SJCRH30 (cell line): ENCODE results near the gene CSRP1. TPM values are rescaled to one million over a fixed set of nuclear protein-coding genes. Genes with fewer than 3 reads are reported as not detected.
"Not testable (repeated sequence)": the region's sequence is repeated elsewhere in the genome, so short reads cannot be mapped to it uniquely, and the experiment has no call there.

Source experiments
- DNase-seq, 2 experiments: peaks; one replicate each; pipeline ENCODE4 v3.0.0-alpha.2; 2015 to 2020
- H3K27ac ChIP-seq: fragments of 250-450 bp; sonication (Bioruptor Pico); 2 replicates; pipeline ENCODE4 v1.5.1; 2020; ENCODE audit warnings: mild to moderate bottlenecking, moderate library complexity
- H3K27me3 ChIP-seq: fragments of 250-450 bp; sonication (Bioruptor Pico); 2 replicates; pipeline ENCODE4 v1.5.1; 2020; ENCODE audit warnings: mild to moderate bottlenecking, moderate library complexity
- H3K36me3 ChIP-seq: fragments of 250-450 bp; sonication (Bioruptor Pico); 2 replicates; pipeline ENCODE4 v1.5.1; 2020; ENCODE audit warnings: mild to moderate bottlenecking, moderate library complexity
- H3K4me1 ChIP-seq: fragments of 250-450 bp; sonication (Bioruptor Pico); 2 replicates; pipeline ENCODE4 v1.5.1; 2020; ENCODE audit warnings: mild to moderate bottlenecking, moderate library complexity
- H3K4me3 ChIP-seq: fragments of 250-450 bp; sonication (Bioruptor Pico); 2 replicates; pipeline ENCODE4 v1.5.1; 2020; ENCODE audit warnings: mild to moderate bottlenecking, moderate library complexity
- H3K9me3 ChIP-seq: fragments of 250-450 bp; sonication (Bioruptor Pico); replicated peaks from 2 replicates; pipeline ENCODE4 v1.5.1; 2020; ENCODE audit warnings: mild to moderate bottlenecking, moderate library complexity
- total RNA-seq: library from RNA; depleted of rRNA; stranded (reverse); fragments of >200 nt; shearing (Covaris generic); gene quantifications from 2 replicates; pipeline ENCODE4 v1.2.3, GENCODE V29; 2014

Gene CSRP1
- total RNA-seq, 1 experiment from 2014 or later, result 84.6 TPM

DNA sequence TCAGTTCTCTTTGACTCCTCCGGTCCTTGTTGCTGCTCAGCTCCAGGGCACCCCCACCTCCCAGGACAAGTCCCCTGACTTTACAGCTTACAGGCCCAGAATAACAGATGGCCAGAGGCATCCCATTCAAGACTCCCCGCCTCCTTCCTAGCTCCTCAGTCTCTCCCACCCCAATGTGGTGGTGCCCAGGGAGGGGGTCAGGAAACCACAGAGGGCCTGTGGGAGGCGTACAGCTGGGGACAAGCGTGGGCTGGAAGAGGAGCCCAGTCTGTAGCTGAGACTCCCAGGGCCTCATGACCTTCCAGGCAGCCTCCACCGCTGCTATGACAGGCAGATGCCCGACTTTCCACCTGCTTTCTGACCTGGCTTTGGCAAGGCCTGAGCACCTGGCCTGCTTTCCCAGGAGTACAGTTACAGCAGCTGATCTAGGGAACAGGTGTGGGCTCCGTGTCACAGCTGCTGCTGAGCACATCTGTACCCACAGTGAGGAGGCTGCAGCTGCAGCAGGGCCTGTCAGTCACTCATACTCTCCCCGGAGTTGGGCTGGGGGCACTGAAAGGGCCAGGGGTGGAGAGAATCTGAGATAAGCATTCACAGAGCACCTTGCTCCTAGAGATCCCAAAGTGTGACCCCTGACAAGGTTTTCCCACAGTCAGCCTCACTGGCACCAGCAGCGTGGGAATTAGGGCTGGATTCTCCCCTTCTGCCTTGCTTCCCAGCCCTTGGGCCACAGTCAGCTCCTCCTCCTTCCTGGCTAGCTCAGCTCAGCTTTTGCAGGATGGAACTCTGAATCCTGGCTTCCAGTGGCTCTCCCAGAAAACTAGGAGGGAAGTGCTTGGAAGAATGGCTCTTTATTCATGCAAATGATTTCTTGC is 24.9 kb upstream of the CSRP1 start:
- H3K4me1 ChIP-seq, result peaks cover 39% of the 10 kb centered on the region

GRCh38 chr1:201530741-201531531 is 24.0 kb upstream of the CSRP1 start:
- Histone ChIP-seq H3K4me3 (peak overlapping the region; percentile 36), H3K27ac (peak overlapping the region; percentile 90), H3K36me3 (no peaks in the 10 kb centered on the region), H3K9me3 (no peaks in the 10 kb centered on the region), H3K27me3 (no peaks in the 10 kb centered on the region), H3K4me1 (peaks cover 39% of the 10 kb centered on the region)
- peak; percentile 90 to 96 for DNase-seq

More for the DNA sequence above, 24.9 kb upstream of the CSRP1 start:
- DNase-seq, result peak; percentile 99
- H3K27me3 ChIP-seq, result no peaks in the 10 kb centered on the region
- H3K36me3 ChIP-seq, result no peaks in the 10 kb centered on the region
- H3K9me3 ChIP-seq, result no peaks in the 10 kb centered on the region
- peak overlapping the region; percentile 36 for H3K4me3 ChIP-seq
- H3K27ac ChIP-seq, result peak overlapping the region; percentile 90

DNA sequence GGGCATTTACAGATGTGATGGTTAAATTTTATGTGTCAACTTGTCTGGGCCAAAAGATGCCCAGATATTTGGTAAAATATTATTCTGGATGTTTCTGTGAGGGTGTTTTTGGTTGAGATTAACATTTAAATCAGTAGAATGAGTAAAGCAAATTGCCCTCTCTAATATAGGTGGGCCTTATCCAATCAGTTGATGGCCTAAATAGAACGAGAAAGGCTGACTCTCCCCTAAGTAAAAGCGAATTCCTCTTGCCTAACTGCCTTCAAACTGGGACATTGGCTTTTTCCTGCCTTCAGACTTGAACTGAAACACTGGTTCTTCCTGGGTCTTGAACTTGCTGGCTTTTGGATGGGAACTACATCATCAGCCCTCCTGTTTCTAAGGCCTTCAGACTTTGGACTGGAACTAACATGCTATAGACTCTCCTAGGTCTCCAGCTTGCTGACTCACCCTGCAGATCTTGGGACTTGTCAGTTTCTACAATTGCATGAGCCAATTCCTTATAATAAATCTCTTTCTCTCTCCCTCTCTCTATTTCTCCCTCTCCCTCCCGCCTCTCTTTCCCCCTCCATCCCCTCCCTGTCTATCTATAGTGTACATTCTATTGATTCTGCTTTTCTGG is 21.8 kb upstream of the CSRP1 start:
- H3K27me3 ChIP-seq, result no peaks in the 10 kb centered on the region
- no peak for DNase-seq
- H3K36me3 ChIP-seq, result no peaks in the 10 kb centered on the region
- H3K4me3 ChIP-seq, result no peak overlapping the region
- peaks cover 22% of the 10 kb centered on the region for H3K4me1 ChIP-seq
- H3K27ac ChIP-seq, result no peak overlapping the region
- peaks cover 6% of the 10 kb centered on the region; the same call in 1 of the 2 replicates for H3K9me3 ChIP-seq

DNA sequence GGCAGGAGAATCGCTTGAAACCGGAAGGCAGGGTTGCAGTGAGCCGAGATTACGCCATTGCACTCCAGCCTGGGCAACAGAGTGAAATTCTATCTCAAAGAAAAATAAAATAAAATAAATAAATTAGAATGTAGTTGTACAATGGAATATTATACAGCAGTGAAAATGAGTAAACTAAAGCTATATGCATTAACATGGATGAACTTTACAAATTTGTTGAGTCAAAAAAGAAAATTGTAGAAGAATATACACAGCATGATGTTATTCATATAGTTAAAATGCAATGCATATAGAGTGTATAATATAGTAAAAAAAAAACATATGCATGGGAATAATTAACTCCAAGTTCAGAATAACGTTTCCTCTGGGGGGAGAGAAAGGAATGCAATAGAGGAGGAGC is 21.0 kb upstream of the CSRP1 start:
- no peaks in the 10 kb centered on the region for H3K27me3 ChIP-seq
- H3K4me1 ChIP-seq, result peaks cover 21% of the 10 kb centered on the region
- no peak overlapping the region for H3K4me3 ChIP-seq
- H3K36me3 ChIP-seq, result no peaks in the 10 kb centered on the region
- peaks cover 6% of the 10 kb centered on the region for H3K9me3 ChIP-seq
- no peak overlapping the region for H3K27ac ChIP-seq
- DNase-seq, result no peak

DNA sequence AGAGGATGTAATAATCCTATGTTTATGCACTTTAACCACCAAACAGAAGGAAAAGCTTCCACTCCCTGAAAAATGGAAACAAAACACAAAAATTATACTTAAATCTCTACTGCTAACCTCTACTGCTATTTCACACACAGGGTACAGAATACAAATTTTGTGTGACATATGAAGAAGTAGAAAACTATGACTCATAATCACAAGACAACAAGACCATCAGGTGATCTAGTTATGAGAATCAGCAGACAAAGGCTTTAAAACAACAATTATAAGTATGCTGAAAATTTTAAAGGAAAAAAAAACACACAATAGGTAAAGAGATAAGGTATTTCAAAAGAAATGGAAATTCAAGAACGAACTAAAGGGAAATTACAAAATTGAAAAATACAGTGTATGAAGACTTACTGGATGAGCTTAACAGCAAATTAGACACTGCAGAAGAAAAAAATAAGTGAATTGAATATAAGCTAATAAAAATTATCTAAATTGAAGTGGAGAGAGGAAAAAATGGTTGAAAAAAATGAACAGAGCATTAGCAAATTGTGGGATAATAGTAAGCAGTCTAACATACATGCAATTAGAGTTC is 18.4 kb upstream of the CSRP1 start:
- H3K4me1 ChIP-seq, result no peaks in the 10 kb centered on the region
- H3K27ac ChIP-seq, result no peak overlapping the region
- H3K9me3 ChIP-seq, result peaks cover 6% of the 10 kb centered on the region
- no peak for DNase-seq
- H3K27me3 ChIP-seq, result no peaks in the 10 kb centered on the region
- no peak overlapping the region for H3K4me3 ChIP-seq
- H3K36me3 ChIP-seq, result no peaks in the 10 kb centered on the region

- H3K4me1 ChIP-seq, H3K27ac ChIP-seq, H3K27me3 ChIP-seq: not testable (repeated sequence)
Observed at GRCh38 chr1:201520046-201520575, 13.2 kb upstream of the CSRP1 start.

DNA sequence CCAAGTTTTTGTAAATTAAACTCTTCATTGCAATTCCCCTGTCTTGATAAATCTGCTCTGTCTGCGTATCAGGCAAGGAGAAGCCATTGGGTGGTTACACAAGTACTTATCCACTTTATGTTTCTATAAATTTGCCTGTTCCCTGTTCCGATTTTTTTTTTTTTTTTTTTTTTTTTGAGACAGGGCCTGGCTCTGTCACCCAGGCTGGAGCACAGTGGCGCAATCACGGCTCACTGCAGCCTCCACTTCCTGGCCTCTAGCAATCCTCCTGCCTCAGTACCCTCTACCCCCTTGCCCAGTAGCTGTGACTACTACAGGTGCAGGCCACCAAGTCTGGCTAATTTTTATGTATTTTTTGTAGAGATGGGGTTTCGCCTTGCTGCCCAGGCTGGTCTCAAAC is 11.1 kb upstream of the CSRP1 start:
- no peak overlapping the region for H3K4me3 ChIP-seq
- peaks cover 3% of the 10 kb centered on the region; the same call in 1 of the 2 replicates for H3K4me1 ChIP-seq
- DNase-seq, result no peak
- H3K27ac ChIP-seq, result no peak overlapping the region
- no peaks in the 10 kb centered on the region for H3K36me3 ChIP-seq
- H3K27me3 ChIP-seq, result no peaks in the 10 kb centered on the region
- H3K9me3 ChIP-seq, result no peaks in the 10 kb centered on the region; the same call in 1 of the 2 replicates

More at GRCh38 chr1:201520046-201520575, 13.2 kb upstream of the CSRP1 start:
- not testable (repeated sequence) for H3K4me3 ChIP-seq, DNase-seq, H3K9me3 ChIP-seq, H3K36me3 ChIP-seq

- Histone ChIP-seq H3K9me3 (no peaks in the 10 kb centered on the region), H3K27me3 (no peaks in the 10 kb centered on the region), H3K36me3 (no peaks in the 10 kb centered on the region), H3K4me3 (no peak overlapping the region), H3K4me1 (peaks cover 7% of the 10 kb centered on the region), H3K27ac (no peak overlapping the region)
- no peak for DNase-seq
Observed at GRCh38 chr1:201517631-201518030, 10.7 kb upstream of the CSRP1 start.

DNA sequence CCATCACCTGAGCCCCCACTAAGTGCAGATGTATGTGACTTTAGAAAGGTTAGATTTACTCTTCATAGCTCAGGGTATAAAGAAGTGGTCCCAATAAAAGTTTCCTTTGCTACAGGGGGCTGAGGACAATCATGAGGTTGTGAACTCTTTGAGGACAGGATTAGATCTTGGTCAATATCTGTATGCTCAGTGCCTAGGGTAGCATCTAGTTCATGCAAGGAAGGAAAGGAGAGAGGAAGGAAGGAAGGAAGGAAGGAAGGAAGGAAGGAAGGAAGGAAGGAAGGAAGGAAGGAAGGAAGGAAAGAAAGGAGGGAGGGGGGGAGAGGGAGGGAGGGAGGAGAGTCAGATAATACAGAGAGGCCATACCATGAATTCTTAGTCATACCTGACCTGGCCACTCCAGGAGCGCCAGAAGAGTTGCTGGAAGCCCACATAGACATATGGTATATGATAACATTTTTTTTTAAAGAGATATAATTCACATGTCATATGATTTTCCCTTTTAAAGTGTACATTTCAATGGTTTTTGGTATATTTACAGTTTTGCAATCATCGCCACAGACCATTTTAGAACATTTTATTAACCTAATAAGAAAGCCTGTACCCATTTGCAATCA is 9.7 kb upstream of the CSRP1 start:
- Histone ChIP-seq H3K27ac (no peak overlapping the region), H3K9me3 (no peaks in the 10 kb centered on the region), H3K4me1 (peaks cover 17% of the 10 kb centered on the region)

DNA sequence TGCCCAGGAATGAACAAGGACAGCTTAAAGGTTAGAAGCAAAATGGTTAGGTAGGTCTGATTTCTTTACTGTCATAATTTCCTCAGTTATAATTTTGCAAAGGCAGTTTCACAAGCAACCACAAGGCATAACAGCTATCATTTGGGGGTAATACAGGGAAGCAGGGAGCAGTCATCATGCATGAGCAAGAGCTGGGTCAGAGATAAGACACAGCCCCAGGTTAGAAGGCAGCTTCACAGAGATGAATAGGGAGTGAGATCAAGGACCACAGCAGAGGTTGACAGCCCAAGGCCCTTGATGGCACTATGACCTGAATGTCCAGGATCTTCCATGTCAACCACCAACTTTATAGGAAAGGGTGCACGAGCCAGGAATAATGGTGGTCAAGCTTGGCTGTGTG is 9.0 kb upstream of the CSRP1 start:
- no peak overlapping the region for H3K4me3 ChIP-seq
- no peaks in the 10 kb centered on the region for H3K27me3 ChIP-seq
- no peaks in the 10 kb centered on the region for H3K36me3 ChIP-seq
- no peaks in the 10 kb centered on the region for H3K9me3 ChIP-seq
- DNase-seq, result no peak
- H3K27ac ChIP-seq, result no peak overlapping the region
- peaks cover 19% of the 10 kb centered on the region for H3K4me1 ChIP-seq

More for the DNA sequence above, 9.7 kb upstream of the CSRP1 start:
- Histone ChIP-seq H3K36me3 (no peaks in the 10 kb centered on the region), H3K4me3 (no peak overlapping the region), H3K27me3 (no peaks in the 10 kb centered on the region)
- DNase-seq, result no peak

DNA sequence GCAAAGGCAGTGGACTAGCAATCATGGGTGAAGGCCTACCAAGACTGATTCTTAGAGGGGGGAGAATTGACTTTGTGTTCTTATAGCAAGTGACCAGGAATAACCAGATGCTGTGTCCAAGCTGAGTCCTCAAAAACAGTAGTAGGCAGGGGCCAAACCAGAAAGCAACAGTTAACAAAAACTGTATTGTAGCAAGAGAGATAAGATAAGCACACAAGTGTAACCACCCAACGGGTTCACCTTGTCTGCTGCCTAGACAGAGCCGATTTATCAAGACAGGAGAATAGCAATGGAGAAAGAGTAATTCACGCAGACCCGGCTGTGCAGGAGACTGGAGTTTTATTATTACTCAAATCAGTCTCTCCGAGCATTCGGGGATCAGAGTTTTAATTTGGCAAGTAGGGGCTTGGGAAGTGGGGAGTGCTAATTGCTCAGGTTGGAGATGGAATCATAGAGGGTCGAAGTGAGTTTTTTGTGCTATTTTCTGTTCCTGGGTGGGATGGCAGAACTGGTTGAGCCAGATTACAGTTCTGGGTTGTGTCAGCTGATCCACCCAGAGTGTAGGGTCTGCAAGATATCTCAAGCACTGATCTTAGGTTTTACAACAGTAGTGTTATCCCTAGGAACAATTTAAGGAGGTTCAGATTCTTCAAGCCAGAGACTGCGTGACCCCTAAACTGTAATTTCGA is 8.3 kb upstream of the CSRP1 start:
- H3K27me3 ChIP-seq, result no peaks in the 10 kb centered on the region
- H3K36me3 ChIP-seq, result no peaks in the 10 kb centered on the region
- H3K9me3 ChIP-seq, result no peaks in the 10 kb centered on the region
- H3K4me3 ChIP-seq, result no peak overlapping the region
- peaks cover 19% of the 10 kb centered on the region for H3K4me1 ChIP-seq
- DNase-seq, result no peak
- H3K27ac ChIP-seq, result no peak overlapping the region

DNA sequence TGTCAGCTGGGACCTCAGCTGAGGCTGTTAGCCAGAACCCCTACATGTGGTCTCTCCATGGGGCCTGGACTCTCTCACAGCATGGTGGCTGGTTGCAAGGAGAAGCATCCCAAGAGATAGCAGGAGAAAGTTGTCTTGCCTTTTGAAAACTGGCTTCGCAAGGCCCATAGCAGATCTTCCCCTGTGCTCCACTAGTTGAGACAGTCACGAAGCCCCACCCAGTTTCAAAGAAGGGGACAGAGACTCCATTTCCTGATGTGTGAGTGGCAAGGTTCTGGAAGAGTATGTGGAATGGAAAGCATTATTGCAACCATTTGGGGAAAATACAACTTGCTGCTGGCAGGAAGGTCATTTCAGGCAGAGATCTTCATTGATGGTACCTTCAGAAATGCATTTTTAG is 7.5 kb upstream of the CSRP1 start:
- no peak overlapping the region for H3K27ac ChIP-seq
- H3K9me3 ChIP-seq, result no peaks in the 10 kb centered on the region
- H3K4me3 ChIP-seq, result no peak overlapping the region
- H3K36me3 ChIP-seq, result no peaks in the 10 kb centered on the region
- peaks cover 19% of the 10 kb centered on the region for H3K4me1 ChIP-seq
- DNase-seq, result no peak
- no peaks in the 10 kb centered on the region for H3K27me3 ChIP-seq

DNA sequence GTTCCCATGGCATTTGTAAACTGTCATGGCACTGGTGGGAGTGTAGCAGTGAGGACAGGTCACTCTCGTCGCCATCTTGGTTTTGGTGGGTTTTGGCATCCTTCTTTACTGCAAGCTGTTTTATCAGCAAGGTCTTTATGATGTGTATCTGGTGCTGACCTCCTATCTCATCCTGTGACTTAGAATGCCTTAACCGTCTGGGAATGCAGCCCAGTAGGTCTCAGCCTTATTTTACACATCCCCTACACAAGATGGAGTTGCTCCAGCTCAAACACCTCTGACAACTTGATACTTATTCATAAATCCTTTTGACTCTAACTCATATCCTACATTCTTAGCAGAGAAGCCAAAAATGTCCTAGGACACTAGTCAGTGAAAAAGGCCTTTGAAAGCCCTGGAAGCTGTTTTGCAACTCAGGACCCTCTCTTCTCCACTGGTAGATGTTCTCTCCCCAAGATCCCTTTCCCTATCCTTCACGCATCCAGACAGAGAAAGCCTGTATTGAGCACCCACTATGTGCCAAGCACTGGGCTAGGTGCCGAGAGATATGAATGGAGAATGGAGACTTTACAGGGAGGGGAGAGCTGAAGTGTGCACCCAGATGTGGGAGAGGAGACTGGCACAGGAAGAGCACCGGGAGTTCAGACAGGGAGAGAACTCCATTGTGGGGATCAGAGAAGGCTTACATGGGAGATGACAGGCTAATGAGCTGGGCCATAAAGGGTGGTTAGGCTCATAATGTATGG is 6.7 kb upstream of the CSRP1 start:
- H3K27ac ChIP-seq, result no peak overlapping the region
- peaks cover 19% of the 10 kb centered on the region for H3K4me1 ChIP-seq
- H3K36me3 ChIP-seq, result no peaks in the 10 kb centered on the region
- DNase-seq, result no peak
- no peak overlapping the region for H3K4me3 ChIP-seq
- no peaks in the 10 kb centered on the region for H3K27me3 ChIP-seq
- H3K9me3 ChIP-seq, result no peaks in the 10 kb centered on the region
